ENCODE results near the gene LRP5.

DNA sequence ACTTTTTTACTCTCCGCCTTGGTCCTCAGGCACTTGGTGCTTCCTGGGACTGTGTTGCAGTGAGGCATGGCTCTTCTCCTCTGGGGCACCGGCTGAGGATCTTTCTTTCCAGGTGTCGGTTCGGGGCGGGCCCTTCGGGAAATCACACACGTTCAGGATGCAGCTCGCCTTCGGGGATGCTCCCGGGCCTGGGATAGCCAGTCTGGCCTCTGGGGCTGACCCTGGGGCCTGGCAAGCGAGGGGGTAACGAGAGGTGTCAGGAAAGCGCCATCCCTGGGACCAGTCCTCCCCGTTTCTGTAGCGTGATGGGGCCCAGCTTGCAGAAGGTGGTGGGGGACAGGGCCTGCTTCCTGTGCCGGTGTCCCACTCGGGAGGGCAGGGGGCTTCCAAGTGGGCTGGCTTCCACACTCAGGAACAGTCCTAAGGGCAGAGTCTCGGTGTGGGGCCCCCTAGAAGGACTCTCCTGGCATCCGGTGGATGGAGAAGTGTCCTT is 53.6 kb downstream of the LRP5 start:
- TF ChIP-seq, protein P1, sequence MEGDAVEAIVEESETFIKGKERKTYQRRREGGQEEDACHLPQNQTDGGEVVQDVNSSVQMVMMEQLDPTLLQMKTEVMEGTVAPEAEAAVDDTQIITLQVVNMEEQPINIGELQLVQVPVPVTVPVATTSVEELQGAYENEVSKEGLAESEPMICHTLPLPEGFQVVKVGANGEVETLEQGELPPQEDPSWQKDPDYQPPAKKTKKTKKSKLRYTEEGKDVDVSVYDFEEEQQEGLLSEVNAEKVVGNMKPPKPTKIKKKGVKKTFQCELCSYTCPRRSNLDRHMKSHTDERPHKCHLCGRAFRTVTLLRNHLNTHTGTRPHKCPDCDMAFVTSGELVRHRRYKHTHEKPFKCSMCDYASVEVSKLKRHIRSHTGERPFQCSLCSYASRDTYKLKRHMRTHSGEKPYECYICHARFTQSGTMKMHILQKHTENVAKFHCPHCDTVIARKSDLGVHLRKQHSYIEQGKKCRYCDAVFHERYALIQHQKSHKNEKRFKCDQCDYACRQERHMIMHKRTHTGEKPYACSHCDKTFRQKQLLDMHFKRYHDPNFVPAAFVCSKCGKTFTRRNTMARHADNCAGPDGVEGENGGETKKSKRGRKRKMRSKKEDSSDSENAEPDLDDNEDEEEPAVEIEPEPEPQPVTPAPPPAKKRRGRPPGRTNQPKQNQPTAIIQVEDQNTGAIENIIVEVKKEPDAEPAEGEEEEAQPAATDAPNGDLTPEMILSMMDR (optimal IDR thresholded peaks at IDR 0.05 in 1 of 3, IDR thresholded peaks at IDR 0.05 in 1 of 3, conservative IDR thresholded peaks at IDR 0.05 in 1 of 3; ENCODE audit: extremely low read depth in 1 of 3, insufficient read depth in 2 of 3, low read length in 3 of 3), result no peak
- no peak for TF ChIP-seq EZH2 (IDR thresholded peaks at IDR 0.05; ENCODE audit: low read length)

All from keratinocyte (primary cell).